Activated CD4-positive, alpha-beta T cell treated with anti-CD3 and anti-CD28 coated beads, Interleukin-2, amount 50 U/mL, for 24 hours (primary cell): ENCODE results near the gene ZNF429.
"Not testable (repeated sequence)": the region's sequence is repeated elsewhere in the genome, so short reads cannot be mapped to it uniquely, and the experiment has no call there.

ENCODE experiments used
- DNase-seq, 2 donors: peaks; one replicate each; pipeline ENCODE4 v3.0.0-alpha.2; 2020; ENCODE audit warnings: low read depth in 1 of 2, low spot score in 1 of 2

ZNF429 gene

DNA sequence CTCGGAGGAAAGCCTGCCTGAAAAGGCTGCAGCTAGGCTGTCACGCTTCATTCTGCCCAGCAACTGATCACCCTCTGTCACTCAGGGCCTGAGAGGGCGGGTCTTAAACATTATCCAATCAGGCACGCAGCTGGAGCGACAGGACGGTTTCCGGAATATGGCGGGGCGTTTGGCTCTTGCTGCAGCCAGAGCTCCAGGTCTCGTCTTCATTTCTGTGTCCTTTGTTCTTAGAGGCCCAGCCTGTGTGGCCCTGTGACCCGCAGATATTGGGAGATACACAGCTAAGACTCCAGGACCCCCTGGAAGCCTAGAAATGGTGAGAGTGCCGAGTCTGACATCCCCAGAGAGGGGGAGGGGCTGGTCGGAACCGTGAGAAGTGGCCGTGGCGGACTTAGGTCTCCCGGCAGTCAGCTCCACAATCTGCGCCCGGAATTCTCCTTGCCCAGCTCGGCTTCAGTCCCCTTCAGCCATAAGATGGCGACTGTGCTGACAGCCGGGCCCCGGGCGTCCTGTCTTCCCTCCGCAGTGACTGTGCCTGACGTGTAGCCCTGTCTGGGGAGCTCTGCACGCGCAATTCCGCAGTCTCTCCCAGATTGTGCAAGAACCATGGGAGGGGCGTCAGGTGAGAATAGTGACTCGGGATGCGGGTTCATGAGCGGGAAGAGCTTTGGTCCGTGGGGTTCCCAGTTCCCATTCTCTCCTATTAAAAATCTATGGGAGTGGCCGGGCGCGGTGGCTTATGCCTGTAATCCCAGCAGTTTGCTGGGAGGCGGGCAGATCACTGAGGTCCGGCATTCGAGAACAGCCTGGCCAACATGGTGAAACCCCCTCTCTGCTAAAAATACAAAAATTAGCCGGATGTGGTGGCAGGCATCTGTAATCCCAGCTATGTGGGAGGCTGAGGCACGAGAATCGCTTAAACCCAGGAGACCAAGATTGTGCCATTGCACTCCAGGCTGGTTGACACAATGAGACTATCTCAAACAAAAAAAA, at the start of gene ZNF429:
Gene ZNF429 (plus strand): TSS at position 144 of the 993 bp plus-strand sequence. CDS start 170 bp downstream, at position 314.
- DNase-seq = peak; percentile 66 to 91

GRCh38 chr19:21460686-21461085, 44.7 kb upstream of the ZNF429 start:
- no peak for DNase-seq

- DNase-seq = no peak
These were observed 42.9 kb upstream of the ZNF429 start for GRCh38 chr19:21462540-21462939.

DNA sequence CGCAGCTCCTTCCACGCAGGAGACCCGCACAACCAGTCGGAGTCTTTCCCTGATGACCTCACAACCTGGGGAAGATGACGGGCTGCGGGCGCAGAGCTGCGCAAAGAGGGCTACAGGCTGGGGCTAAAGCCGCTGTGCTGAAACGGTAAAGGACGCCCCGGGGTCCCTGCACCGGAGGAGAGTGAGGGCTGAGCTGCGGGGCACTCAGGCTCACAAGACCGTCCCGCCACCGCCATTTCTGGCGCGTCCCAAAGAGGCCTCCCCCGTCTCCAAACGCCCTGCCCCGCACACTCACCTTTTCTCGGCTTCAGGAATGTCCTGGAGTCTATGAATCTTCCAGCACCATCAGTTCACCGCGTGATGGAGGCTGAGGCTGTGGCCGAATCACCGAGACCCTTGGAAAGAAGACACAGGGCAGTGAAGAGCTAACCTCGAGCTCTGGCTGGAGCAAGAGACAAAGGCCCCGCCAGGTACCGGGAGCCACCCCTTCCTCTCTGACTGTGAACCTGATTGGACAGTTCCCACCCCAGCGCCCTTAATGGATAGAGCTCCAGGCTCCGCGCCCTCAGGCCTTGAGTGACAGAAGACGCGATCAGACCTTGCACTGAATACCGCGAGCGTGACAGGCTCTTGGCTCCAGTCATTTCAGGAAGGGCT, 41.8 kb upstream of the ZNF429 start:
- peak in 1 of 2 donors; percentile 37 for DNase-seq

DNA sequence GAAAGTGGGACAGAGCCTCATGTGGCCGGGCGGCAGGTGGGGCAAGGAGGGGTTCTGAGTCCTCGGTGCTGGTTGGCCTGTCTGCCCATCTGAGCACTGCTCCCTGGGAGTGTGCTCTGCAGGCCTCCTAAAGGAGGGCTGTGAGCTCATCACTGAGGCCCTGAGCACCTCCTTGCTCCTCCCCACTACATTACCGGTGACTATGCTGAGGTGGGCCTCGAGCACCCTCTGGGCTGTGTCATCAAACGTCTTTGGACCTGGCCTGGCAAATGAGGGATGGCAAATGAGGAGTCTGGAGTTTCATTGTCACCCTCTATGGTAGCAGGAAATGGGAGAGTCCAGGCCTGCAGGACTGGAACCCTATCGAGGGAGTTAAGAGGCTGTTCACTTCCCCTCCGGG, 38.8 kb upstream of the ZNF429 start:
- no peak for DNase-seq

- no peak for DNase-seq
These were observed 36.6 kb upstream of the ZNF429 start for GRCh38 chr19:21468791-21469190.

- no peak for DNase-seq
These were observed 32.9 kb upstream of the ZNF429 start for GRCh38 chr19:21472507-21472906.

DNA sequence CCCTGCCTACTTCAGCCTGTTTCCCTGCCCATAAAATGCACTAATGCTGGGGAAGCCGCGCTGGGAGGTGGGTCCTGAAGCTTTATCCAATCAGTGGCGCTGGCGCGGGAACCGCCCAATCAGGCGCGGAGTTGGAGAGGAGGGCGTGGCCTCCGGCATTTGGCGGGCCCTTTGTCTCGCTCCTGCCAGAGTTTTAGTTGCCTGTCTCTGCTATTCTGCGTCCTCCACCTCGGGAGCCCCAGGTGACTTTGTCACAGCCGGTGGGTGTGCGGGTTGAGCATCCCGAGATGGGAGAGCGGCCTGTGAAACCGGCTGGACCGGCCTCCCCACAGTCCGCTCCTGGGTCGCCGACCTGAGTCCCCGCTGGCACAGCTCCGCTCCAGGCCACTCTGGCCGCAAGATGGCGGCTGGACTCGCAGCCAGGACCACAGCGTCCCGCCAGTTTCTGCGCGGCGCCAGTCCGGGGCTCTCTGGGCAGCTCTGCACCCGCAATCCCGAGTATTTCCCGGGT, 30.7 kb upstream of the ZNF429 start:
- DNase-seq = peak; percentile 50 to 81

GRCh38 chr19:21482361-21482760, 23.0 kb upstream of the ZNF429 start:
- DNase-seq = not testable (repeated sequence)

GRCh38 chr19:21482863-21483276, 22.5 kb upstream of the ZNF429 start:
- peak; percentile 37 to 51 for DNase-seq

DNA sequence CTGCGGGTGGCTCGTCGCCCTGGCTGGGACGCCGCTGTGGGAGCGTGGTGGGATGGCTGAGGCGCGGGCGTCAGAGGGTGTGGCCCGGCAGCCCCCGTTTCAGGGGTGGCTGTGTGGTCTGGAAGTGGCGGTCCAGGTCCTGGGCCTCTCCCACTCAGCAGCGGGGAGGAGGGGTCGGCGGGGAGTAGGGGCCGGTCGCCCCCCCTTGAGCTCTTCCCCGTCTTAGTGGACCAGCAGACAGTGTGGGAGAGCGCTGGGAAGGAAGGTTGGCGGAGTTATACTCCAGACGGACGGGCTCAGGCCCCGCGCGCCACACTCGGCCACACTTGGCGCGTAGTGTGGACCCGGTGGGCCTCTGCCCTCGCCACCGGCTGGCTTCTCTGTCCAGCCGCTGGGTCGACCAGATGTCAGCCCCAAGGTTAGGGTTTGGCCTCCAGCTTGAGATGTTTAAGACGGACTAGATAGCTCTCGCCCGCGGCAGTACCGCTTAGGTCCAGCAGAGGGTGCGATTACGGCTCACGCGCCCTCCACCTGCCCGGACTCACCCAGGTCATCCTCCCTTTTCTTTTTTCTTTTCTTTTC, 21.7 kb upstream of the ZNF429 start:
- DNase-seq = peak; percentile 31 to 53

GRCh38 chr19:21484631-21485030, 20.8 kb upstream of the ZNF429 start:
- DNase-seq = no peak

GRCh38 chr19:21485926-21486325, 19.5 kb upstream of the ZNF429 start:
- no peak for DNase-seq

DNA sequence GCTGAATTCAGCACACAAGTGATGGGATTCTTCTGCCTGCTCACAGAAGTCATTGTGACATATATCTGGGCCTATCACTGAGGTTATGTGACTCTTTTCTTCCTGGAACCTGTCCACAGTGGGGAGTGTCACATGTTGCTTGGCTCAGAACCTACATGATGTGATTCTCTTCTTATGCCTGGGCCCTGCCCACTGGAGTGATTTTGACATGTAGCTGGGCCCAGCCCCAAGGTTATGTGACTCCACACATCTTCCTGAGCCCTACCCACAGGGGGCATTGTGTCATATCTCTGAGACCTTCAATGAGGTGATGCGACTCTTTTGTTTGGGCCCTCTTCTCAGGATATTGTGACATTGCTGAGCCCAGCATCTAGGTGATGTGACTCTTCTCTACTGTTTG, 17.4 kb upstream of the ZNF429 start:
- no peak for DNase-seq

DNA sequence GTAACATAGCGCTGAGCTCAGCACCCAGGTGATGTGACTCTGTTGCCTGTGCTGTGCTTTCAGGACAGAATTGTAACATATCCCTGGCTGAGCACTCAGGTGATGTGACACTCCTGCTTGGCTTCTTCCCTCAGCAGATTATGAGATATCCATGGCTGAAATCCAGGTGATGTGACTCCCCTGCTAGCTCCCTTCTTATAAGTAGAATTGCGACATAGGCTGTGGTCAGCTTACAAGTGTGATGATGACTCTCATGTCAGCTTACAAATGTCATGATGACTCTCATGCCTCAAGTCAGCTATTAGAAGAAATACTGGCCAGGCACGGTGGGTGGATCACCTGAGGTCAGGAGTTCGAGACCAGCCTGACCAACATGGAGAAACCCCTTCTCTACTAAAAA, 14.3 kb upstream of the ZNF429 start:
- DNase-seq = no peak

DNA sequence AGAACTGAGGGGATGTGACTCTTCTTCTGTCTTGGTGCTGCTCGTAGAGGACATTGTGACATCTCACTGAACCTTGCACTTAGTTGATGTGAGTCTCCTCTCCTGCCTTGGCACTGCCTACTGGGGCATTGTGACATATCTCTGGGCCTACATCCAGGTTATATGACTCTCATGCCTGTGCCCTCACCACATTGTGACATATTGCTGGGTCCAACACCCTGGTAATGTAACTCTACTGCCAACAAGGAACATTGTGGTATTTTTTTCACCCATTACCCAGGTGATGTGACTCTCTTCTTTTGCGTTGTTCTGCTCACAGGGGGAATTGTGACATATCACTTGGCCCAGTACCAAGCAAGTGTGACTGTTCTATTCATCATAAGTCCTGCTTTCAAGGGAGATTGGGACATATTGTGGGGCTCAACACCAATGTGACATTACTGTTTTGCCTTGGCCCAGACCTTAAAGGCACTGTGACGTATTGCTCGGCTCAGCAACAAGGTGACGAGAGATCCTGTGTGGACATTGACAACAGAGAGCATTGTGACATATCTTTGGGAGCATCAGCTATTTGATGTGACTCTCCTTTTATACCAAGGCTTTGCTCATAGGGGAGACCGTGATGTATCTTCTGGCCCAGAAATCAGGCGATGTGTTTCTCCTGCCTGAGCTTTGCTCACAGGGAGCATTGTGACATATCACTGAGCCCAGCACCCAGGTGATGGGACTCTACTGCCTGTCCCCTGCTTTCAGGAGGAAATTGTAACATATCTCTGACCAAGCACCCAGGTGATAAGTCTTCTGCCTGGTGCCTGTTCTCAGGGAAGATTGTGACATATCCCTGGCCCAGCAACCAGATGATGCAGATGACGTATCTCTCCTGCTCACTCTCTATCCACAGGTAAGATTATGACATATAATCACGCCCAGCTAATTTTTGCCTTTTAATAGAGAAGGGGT, 12.2 kb upstream of the ZNF429 start:
- DNase-seq = no peak

DNA sequence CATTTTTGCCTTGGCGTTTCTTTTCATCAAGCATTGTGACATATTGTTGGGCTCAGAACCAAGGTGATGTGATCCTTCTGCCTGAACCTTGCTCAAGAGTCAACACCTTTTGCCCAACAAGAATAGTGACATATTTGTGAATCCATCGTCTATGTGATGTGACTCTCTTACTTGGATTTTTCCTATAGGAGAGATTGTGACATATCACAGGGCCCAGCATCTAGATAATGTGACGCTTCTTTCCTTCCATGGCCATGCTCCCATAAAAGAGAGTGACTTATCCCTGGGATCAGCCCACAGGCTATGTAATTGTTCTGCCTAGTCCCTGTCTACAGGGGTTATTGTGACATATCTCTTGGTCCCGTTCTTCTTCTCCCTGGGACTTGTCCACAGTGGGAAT, 8.5 kb upstream of the ZNF429 start:
- no peak for DNase-seq

- no peak for DNase-seq
These were observed 6.8 kb upstream of the ZNF429 start for GRCh38 chr19:21498651-21499050.

GRCh38 chr19:21508198-21508597, 2.8 kb downstream of the ZNF429 start:
- no peak for DNase-seq

- not testable (repeated sequence) for DNase-seq
These were observed 5.7 kb downstream of the ZNF429 start for GRCh38 chr19:21511058-21511457.
